Coronary artery (tissue), 2 donors: ENCODE measurements around the gene ATP6V1G2.

Experiments used
- DNase-seq: peaks from one replicate; pipeline ENCODE4 v3.0.0-alpha.2; 2017; ENCODE audit warnings: low spot score
- H3K27ac ChIP-seq, 2 donors: fragments of 200-600 bp; sonication (generic); one replicate each; pipeline ENCODE4 v1.5.1; 2016 to 2019
- H3K4me3 ChIP-seq: fragments of 200-600 bp; sonication (generic); 2 replicates; pipeline ENCODE4 v1.5.1; 2016; ENCODE audit warnings: mild to moderate bottlenecking, moderate library complexity
- TF ChIP-seq, protein P1 (sequence below): fragments of 200-600 bp; sonication (generic); IDR thresholded peaks from one replicate; pipeline ENCODE4 v1.5.1; 2019; ENCODE audit warnings: antibody characterized with exemption

Gene ATP6V1G2

DNA sequence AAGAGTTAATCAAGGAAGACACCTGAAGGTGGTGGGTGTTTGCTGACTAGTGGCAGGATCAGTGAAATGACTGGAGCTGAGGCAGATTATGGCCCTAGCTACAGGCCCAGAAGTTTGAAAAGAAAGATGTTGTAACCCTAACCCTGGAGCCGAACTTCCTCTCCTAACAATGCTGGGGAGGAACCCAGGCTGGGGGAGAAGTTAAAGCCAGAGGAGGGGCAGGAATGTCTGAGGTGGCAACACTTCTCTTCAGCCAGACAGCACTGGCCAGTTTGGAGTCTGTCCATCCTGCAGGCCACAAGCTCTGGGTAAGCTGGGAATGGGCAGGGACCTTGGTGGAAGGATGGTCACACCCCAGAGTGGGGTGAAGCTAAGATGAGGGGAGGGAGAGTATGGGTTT lies 39.6 kb upstream of the ATP6V1G2 start, which contains the start of gene LST1:
LST1 (plus strand) TSS at position 270 of the 400 bp plus-strand sequence. CDS start 1,023 bp downstream, outside the sequence.
- DNase-seq = no peak
- TF ChIP-seq, protein P1, sequence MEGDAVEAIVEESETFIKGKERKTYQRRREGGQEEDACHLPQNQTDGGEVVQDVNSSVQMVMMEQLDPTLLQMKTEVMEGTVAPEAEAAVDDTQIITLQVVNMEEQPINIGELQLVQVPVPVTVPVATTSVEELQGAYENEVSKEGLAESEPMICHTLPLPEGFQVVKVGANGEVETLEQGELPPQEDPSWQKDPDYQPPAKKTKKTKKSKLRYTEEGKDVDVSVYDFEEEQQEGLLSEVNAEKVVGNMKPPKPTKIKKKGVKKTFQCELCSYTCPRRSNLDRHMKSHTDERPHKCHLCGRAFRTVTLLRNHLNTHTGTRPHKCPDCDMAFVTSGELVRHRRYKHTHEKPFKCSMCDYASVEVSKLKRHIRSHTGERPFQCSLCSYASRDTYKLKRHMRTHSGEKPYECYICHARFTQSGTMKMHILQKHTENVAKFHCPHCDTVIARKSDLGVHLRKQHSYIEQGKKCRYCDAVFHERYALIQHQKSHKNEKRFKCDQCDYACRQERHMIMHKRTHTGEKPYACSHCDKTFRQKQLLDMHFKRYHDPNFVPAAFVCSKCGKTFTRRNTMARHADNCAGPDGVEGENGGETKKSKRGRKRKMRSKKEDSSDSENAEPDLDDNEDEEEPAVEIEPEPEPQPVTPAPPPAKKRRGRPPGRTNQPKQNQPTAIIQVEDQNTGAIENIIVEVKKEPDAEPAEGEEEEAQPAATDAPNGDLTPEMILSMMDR = no peak
- H3K27ac ChIP-seq = peak within 1 kb of the TSS in 1 of 2 donors; percentile 63
- no peak within 1 kb of the TSS for H3K4me3 ChIP-seq

DNA sequence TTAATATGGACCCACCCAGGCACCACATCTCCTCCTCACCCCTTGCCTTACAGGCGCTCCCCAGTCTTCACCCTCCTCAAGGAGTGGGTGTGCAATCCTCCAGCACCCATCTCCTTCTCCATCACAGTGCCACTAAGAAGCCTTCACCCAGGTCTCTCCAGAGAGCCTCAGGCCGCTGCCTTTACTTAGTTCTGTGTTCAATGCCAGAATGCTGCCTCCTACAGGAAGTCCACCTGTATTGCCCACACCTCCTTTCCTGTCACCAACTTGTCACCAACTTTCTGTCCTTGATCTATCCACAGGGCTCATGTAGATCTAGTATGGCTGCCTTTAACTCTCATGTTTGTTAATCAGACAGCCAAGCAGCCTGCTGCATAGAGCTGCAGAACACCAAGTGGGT lies 39.1 kb upstream of the ATP6V1G2 start:
- Histone ChIP-seq H3K4me3 (no peak overlapping the region), H3K27ac (peak overlapping the region in 1 of 2 donors; percentile 60)
- DNase-seq = no peak
- TF ChIP-seq, protein P1 = no peak

DNA sequence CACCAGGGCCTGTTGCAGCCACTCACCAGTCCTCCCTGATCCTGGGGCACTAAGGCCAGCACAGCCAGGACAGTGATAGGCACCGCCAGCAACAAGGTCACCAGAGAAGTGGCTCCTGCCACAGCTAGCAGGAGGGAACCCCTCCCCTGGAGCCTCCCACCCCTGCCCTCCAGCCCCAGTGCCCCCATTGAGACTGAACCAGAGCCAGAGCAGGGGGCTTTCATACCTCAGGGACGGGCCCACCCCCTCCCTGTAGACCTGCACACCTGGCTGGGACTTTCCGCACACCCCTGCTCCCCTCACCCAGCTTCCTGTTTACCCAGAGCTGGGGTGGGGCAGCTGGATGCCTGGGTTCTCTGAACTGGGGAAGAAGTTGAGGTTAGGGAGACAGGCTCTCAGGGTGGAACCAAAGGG lies 35.8 kb upstream of the ATP6V1G2 start, which contains the start of gene LTB:
LTB (minus strand) TSS at position 195 of the 414 bp plus-strand sequence; CDS start at position 188, 7 bp downstream.
- TF ChIP-seq, protein P1 = no peak
- Histone ChIP-seq H3K27ac (peak within 1 kb of the TSS; percentile 46 to 82), H3K4me3 (peak within 1 kb of the TSS; percentile 83)
- no peak for DNase-seq

DNA sequence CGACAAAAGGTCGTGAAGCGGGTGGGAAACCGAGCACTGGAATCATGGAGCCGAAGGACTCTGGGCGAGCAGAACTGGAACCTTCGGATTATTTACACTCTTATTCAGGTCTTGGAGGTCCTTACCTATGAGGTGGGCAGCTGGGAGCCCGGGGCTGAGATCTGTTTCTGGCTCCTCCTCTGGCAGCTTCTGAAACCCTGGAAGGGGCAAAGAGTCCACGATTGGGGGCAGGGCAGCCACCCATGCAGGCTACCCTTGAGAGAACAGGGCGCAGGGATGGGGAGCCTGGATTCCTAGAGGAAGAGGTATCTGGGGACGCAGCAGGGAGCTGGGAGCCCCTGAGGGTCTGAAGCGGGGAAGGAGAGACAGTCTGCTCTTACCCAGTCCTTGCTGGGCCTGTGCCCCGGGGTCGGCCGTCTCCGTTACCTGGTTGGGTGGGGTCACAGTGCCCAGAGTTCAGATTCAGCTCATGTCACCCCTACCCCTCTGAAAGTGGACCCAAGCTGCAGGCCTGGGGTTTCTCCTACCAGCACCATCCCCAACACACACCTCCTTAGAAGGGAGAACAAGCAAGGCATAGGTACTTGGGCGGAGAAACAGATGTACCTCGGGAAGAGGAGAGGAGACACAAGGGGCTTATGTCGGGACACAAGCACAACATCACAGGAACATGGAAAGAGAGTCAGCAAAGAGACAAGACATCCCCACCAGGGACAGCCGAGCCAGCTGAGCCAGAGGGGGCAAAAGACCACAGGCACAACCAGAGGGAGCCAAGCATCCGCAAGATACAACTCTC lies 35.2 kb upstream of the ATP6V1G2 start:
- DNase-seq = no peak
- H3K27ac ChIP-seq = peak overlapping the region; percentile 46 to 82
- TF ChIP-seq, protein P1 = no peak
- peak overlapping the region; percentile 83 for H3K4me3 ChIP-seq

DNA sequence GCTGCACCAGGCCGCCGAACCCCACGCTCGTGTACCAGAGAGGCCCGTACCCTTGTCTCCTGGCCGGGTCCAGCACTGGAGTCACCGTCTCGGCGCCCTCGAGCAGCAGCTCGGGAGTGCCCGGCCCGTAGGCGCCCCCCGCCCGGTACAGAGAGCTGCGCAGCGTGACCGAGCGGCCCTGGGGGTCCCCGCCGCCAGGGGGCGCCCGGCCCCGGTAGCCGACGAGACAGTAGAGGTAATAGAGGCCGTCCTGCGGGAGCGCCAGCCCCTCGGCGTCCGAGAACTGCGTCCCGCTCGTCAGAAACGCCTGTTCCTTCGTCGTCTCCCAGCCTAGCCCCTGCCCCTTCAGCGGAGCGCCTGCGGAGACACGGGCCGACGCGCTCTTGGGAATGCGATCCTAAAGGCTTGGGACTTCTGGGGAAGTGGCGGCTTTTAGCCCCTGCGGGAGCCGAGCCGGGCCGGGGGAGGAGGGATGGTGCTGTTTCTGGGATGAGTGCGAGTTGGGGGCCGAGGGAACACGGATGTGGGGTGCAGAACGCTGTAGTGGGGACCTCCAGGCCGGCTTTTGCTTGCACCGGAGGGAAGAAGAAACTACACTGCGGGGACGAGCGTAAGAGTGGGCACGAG lies 34.5 kb upstream of the ATP6V1G2 start:
- TF ChIP-seq, protein P1 = peak; percentile 98
- DNase-seq = no peak
- Histone ChIP-seq H3K4me3 (peak overlapping the region; percentile 83), H3K27ac (peak overlapping the region; percentile 46 to 82)

DNA sequence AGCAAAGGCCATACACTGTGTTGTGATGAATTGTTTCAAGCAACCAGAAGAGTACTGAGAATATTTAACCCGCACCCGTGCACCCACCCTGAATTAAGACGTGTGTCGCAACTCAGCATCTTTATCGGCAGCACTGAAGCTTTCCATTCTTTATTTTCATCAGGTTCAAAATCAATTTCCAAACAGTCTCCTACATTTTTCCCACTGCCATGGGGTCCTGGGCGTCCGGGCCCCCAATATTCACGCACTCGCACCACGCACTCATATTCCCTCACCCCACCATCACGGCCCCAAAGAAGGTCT lies 34.0 kb upstream of the ATP6V1G2 start:
- peak overlapping the region; percentile 83 for H3K4me3 ChIP-seq
- H3K27ac ChIP-seq = peak overlapping the region; percentile 46 to 82
- TF ChIP-seq, protein P1 = no peak

More for the DNA sequence above, 34.0 kb upstream of the ATP6V1G2 start:
- no peak for DNase-seq
